GM10847 (cell line): Measurements from ENCODE around the gene DYNC2I2.

Source experiments
- POLR2A ChIP-seq: IDR thresholded peaks from 2 replicates; pipeline ENCODE4 v1.6.1; 2011; ENCODE audit not compliant: insufficient read length; ENCODE audit errors: extremely low read depth

The DYNC2I2 gene

GRCh38 chr9:128689293-128689774 lies 32.7 kb upstream of the DYNC2I2 start:
- TF ChIP-seq POLR2A: no peak

GRCh38 chr9:128688501-128689292 lies 32.0 kb upstream of the DYNC2I2 start, which contains the start of gene SET:
Gene SET (plus strand): TSS chr9:128689222. CDS start chr9:128689583, 361 bp downstream.
- peak; percentile 83 for TF ChIP-seq POLR2A

GRCh38 chr9:128687453-128687852 lies 30.8 kb upstream of the DYNC2I2 start:
- no peak for TF ChIP-seq POLR2A

- no peak for TF ChIP-seq POLR2A
These were observed 29.2 kb upstream of the DYNC2I2 start for GRCh38 chr9:128685636-128686489.

GRCh38 chr9:128684325-128685199 lies 27.9 kb upstream of the DYNC2I2 start:
- TF ChIP-seq POLR2A: peak; percentile 88

GRCh38 chr9:128684065-128684324 lies 27.3 kb upstream of the DYNC2I2 start:
- TF ChIP-seq POLR2A: no peak

GRCh38 chr9:128683340-128684064 lies 26.9 kb upstream of the DYNC2I2 start:
- peak; percentile 72 for TF ChIP-seq POLR2A

- TF ChIP-seq POLR2A: no peak
These were observed 21.1 kb upstream of the DYNC2I2 start for GRCh38 chr9:128677794-128678193.

- no peak for TF ChIP-seq POLR2A
These were observed 18.7 kb upstream of the DYNC2I2 start for GRCh38 chr9:128675382-128675781.

GRCh38 chr9:128669786-128670185 lies 13.1 kb upstream of the DYNC2I2 start:
- no peak for TF ChIP-seq POLR2A

GRCh38 chr9:128657796-128658195 lies 1.1 kb upstream of the DYNC2I2 start:
- no peak for TF ChIP-seq POLR2A

GRCh38 chr9:128657344-128657704 lies 677 bp upstream of the DYNC2I2 start:
- no peak for TF ChIP-seq POLR2A

GRCh38 chr9:128654481-128654880 lies 2.2 kb downstream of the DYNC2I2 start:
- TF ChIP-seq POLR2A: no peak

GRCh38 chr9:128653908-128654307 lies 2.7 kb downstream of the DYNC2I2 start:
- TF ChIP-seq POLR2A: no peak

GRCh38 chr9:128651798-128652197 lies 4.8 kb downstream of the DYNC2I2 start:
- TF ChIP-seq POLR2A: no peak
